SK-N-SH (cell line): ENCODE results near the gene ACTC1. TPM values are rescaled to one million over a fixed set of nuclear protein-coding genes. Genes with fewer than 3 reads are reported as not detected.

Experiments
- CTCF ChIA-PET: fragments of 300-600, 350-600 bp; formaldehyde crosslinking; extraction: SDS; loops from one replicate; lab custom pipeline; 2021; lab: Yijun Ruan, JAX
- POLR2A ChIA-PET: fragments of 350-600 bp; sonication (Branson Sonifier 250); formaldehyde crosslinking; extraction: SDS; loops from one replicate; lab custom pipeline; 2020; ENCODE audit warnings: antibody characterized with exemption, inconsistent platforms; lab: Yijun Ruan, JAX
- DNase-seq: peaks from one replicate; pipeline ENCODE4 v3.0.0; 2012
- H2AFZ ChIP-seq: fragments of 200-600 bp; sonication (generic); 2 replicates; pipeline ENCODE4 v1.8.1; 2016; ENCODE audit warnings: antibody characterized with exemption, mild to moderate bottlenecking, low read depth
- H3F3A ChIP-seq: fragments of 200-600 bp; sonication (generic); replicated peaks from 2 replicates; pipeline ENCODE3; 2016; ENCODE audit warnings: antibody characterized with exemption, mild to moderate bottlenecking; ENCODE audit not compliant: insufficient read depth
- H3K27ac ChIP-seq, 2 experiments: fragments of 200-500 bp in 1 of 2; fragments of 200-600 bp in 1 of 2; sonication (Bioruptor generic) in 1 of 2; sonication (generic), shearing (Covaris generic) in 1 of 2; 2 replicates each; pipeline versions ENCODE4 v1.5.1 to v1.6.1; 2014 to 2016; ENCODE audit warnings: low read depth in 2 of 2, inconsistent platforms in 1 of 2, low read length in 1 of 2, mild to moderate bottlenecking in 1 of 2, mixed read lengths in 1 of 2
- H3K27me3 ChIP-seq: fragments of 200-600 bp; sonication (generic), shearing (Covaris generic); 2 replicates; pipeline ENCODE4 v1.6.1; 2016; ENCODE audit warnings: mixed run types; ENCODE audit not compliant: insufficient read depth
- H3K36me3 ChIP-seq, 2 experiments: fragments of 200-500 bp in 1 of 2; fragments of 200-600 bp in 1 of 2; sonication (Bioruptor generic) in 1 of 2; sonication (generic) in 1 of 2; replicated peaks in 1 of 2; 2 replicates each; pipeline versions ENCODE3 to v1.5.1; 2014 to 2016; ENCODE audit warnings: low read length in 1 of 2, mild to moderate bottlenecking in 1 of 2; ENCODE audit not compliant: insufficient read depth in 2 of 2, control insufficient read depth in 1 of 2
- H3K4me1 ChIP-seq, 2 experiments: fragments of 200-500 bp in 1 of 2; fragments of 200-600 bp in 1 of 2; sonication (Bioruptor generic) in 1 of 2; sonication (generic), shearing (Covaris generic) in 1 of 2; 2 replicates each; pipeline versions ENCODE4 v1.5.1 to v1.6.1; 2014 to 2016; ENCODE audit warnings: low read depth in 1 of 2, low read length in 1 of 2, mixed run types in 1 of 2; ENCODE audit not compliant: insufficient read depth in 2 of 2, control insufficient read depth in 1 of 2
- H3K4me2 ChIP-seq: fragments of 200-600 bp; sonication (generic), shearing (Covaris generic); 2 replicates; pipeline ENCODE4 v1.6.1; 2017; ENCODE audit warnings: mixed run types
- H3K4me3 ChIP-seq, 2 experiments: fragments of 200-500 bp in 1 of 2; fragments of 200-600 bp in 1 of 2; sonication (Bioruptor generic) in 1 of 2; sonication (generic), shearing (Covaris generic) in 1 of 2; 2 replicates each; pipeline versions ENCODE4 v1.5.1 to v1.8.1; 2014 to 2016; ENCODE audit warnings: low read depth in 2 of 2, inconsistent platforms in 1 of 2, low read length in 1 of 2, mild to moderate bottlenecking in 1 of 2, mixed read lengths in 1 of 2, moderate library complexity in 1 of 2
- H3K79me2 ChIP-seq: fragments of 200-600 bp; sonication (generic); 2 replicates; pipeline ENCODE4 v1.8.1; 2017; ENCODE audit warnings: mild to moderate bottlenecking; ENCODE audit not compliant: insufficient read depth
- H3K9ac ChIP-seq: fragments of 200-600 bp; sonication (generic); 2 replicates; pipeline ENCODE4 v1.6.1; 2017; ENCODE audit warnings: mixed run types
- H3K9me2 ChIP-seq: fragments of 200-600 bp; sonication (generic); 2 replicates; pipeline ENCODE4 v1.6.1; 2017; ENCODE audit warnings: mixed run types
- H3K9me3 ChIP-seq: fragments of 200-600 bp; sonication (generic); 2 replicates; pipeline ENCODE4 v1.6.1; 2017; ENCODE audit warnings: mixed run types, mild to moderate bottlenecking, moderate library complexity
- H4K20me1 ChIP-seq: fragments of 200-600 bp; sonication (generic); 2 replicates; pipeline ENCODE4 v1.6.1; 2017; ENCODE audit warnings: mild to moderate bottlenecking, mixed run types; ENCODE audit not compliant: insufficient read depth
- EZH2phosphoT487 ChIP-seq: fragments of 200-600 bp; sonication (generic); IDR thresholded peaks from 2 replicates; pipeline ENCODE4 v1.6.1; 2017; ENCODE audit warnings: low read depth, mixed run types, mild to moderate bottlenecking, antibody characterized with exemption, moderate library complexity, borderline replicate concordance
- FOSL2 ChIP-seq: IDR thresholded peaks from 2 replicates; pipeline ENCODE4 v1.4.0; 2012; ENCODE audit warnings: low read depth, mild to moderate bottlenecking, moderate library complexity, borderline replicate concordance
- FOXJ3 ChIP-seq: sonication (generic); formaldehyde crosslinking; IDR thresholded peaks from 2 replicates; pipeline ENCODE4 v1.5.1; 2020; ENCODE audit warnings: mild to moderate bottlenecking, missing genetic modification reagents
- FOXM1 ChIP-seq: IDR thresholded peaks from 2 replicates; pipeline ENCODE4 v1.4.0; 2012; ENCODE audit warnings: low read depth, mild to moderate bottlenecking
- GABPA ChIP-seq: IDR thresholded peaks from 2 replicates; pipeline ENCODE4 v1.4.0; 2012; ENCODE audit warnings: low read depth, mild to moderate bottlenecking
- GATA2 ChIP-seq: sonication (generic); formaldehyde crosslinking; IDR thresholded peaks from 2 replicates; pipeline ENCODE4 v1.5.0; 2020; ENCODE audit warnings: mild to moderate bottlenecking, missing genetic modification reagents
- JUND ChIP-seq: IDR thresholded peaks from 2 replicates; pipeline ENCODE4 v1.4.0; 2012
- MAX ChIP-seq: IDR thresholded peaks from 2 replicates; pipeline ENCODE4 v1.4.0; 2012; ENCODE audit warnings: low read depth
- MEF2A ChIP-seq: IDR thresholded peaks from 2 replicates; pipeline ENCODE4 v1.4.0; 2012; ENCODE audit warnings: low read depth, borderline replicate concordance
- NFIC ChIP-seq: IDR thresholded peaks from 2 replicates; pipeline ENCODE4 v1.4.0; 2012; ENCODE audit warnings: borderline replicate concordance
- NRF1 ChIP-seq: IDR thresholded peaks from 2 replicates; pipeline ENCODE4 v1.6.1; 2012; ENCODE audit warnings: low read depth, mild to moderate bottlenecking, low read length
- POLR2AphosphoS5 ChIP-seq: IDR thresholded peaks from 2 replicates; pipeline ENCODE4 v1.6.1; 2012; ENCODE audit warnings: low read depth, low read length
- RCOR1 ChIP-seq: fragments of 150-350 bp; IDR thresholded peaks from 2 replicates; pipeline ENCODE4 v1.6.1; 2017; ENCODE audit warnings: antibody characterized with exemption, low read length
- REST ChIP-seq: IDR thresholded peaks from 2 replicates; pipeline ENCODE4 v1.6.1; 2012; ENCODE audit warnings: mild to moderate bottlenecking, low read depth, low read length, moderate library complexity
- RFX5 ChIP-seq: IDR thresholded peaks from 2 replicates; pipeline ENCODE4 v1.6.1; 2012; ENCODE audit warnings: mild to moderate bottlenecking, improper control_type of control experiment, low read length
- SMC3 ChIP-seq: IDR thresholded peaks from 2 replicates; pipeline ENCODE4 v1.6.1; 2012; ENCODE audit warnings: low read depth, low read length, improper control_type of control experiment
- TAF1 ChIP-seq: IDR thresholded peaks from 2 replicates; pipeline ENCODE4 v1.6.1; 2012; ENCODE audit warnings: low read depth, mild to moderate bottlenecking, low read length, moderate library complexity, borderline replicate concordance
- TCF12 ChIP-seq: IDR thresholded peaks from 2 replicates; pipeline ENCODE4 v1.4.0; 2012
- USF2 ChIP-seq: fragments of 150-350 bp; IDR thresholded peaks from 2 replicates; pipeline ENCODE4 v1.6.1; 2017; ENCODE audit warnings: antibody characterized with exemption, low read length, low read depth, borderline replicate concordance
- YY1 ChIP-seq: IDR thresholded peaks from 2 replicates; pipeline ENCODE4 v1.4.0; 2012; ENCODE audit warnings: low read depth, mild to moderate bottlenecking
- WGBS: methylation state at CpG from one replicate; pipeline ENCODE4 v1.1.6; 2017; ENCODE audit warnings: low lambda C conversion rate; 5-methylcytosine and 5-hydroxymethylcytosine counted together
- polyA plus RNA-seq, 3 experiments: library from polyadenylated mRNA; depleted of rRNA; stranded (reverse); fragments of >200 nt; gene quantifications; 2 replicates each; pipeline ENCODE4 v1.2.3, GENCODE V29; 2012
- TF ChIP-seq, protein P1 (sequence below): IDR thresholded peaks from 2 replicates; pipeline ENCODE4 v1.4.0; 2012; ENCODE audit warnings: low read depth, borderline replicate concordance
- TF ChIP-seq, protein P2 (sequence below): IDR thresholded peaks from 2 replicates; pipeline ENCODE4 v1.4.0; 2012; ENCODE audit warnings: low read depth, borderline replicate concordance

ACTC1 gene
- polyA plus RNA-seq, 1 of the 3 experiments (the other 2 are of a cell fraction), result not detected

DNA sequence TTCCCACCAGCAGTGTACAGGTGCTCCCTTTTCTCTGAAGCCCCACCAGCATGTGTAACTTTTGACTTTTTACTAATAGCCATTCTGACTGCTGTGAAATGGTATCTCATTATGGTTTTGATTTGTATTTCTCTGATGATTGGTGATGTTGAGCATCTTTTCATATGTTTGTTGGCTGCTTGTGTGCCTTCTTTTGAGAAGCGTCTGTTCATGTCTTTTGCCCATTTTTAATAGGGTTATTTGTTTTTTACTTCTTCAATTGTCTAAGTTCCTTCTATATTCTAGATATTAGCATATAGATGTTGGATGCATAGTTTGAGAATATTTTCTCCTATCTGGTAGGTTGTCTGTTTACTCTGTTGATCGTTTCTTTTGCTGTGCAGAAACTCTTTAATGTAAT is 14.6 kb downstream of the ACTC1 start:
- Histone ChIP-seq H4K20me1 (no peaks in the 10 kb centered on the region), H3K79me2 (no peaks in the 10 kb centered on the region), H3K4me3 (no peak overlapping the region), H3K9me2 (no peaks in the 10 kb centered on the region), H3K4me1 (no peaks in the 10 kb centered on the region), H3K9me3 (no peaks in the 10 kb centered on the region), H3K27ac (no peak overlapping the region), H3K4me2 (no peak overlapping the region), H2AFZ (no peak overlapping the region), H3K9ac (no peak overlapping the region), H3K27me3 (no peaks in the 10 kb centered on the region), H3F3A (no peaks in the 10 kb centered on the region), H3K36me3 (no peaks in the 10 kb centered on the region)
- no peak for DNase-seq
- ChIA-PET CTCF (no interaction called here), POLR2A (no interaction called here)
- TF ChIP-seq FOXM1 (no peak), NFIC (no peak), USF2 (no peak), MAX (no peak), EZH2phosphoT487 (no peak), GABPA (no peak), GATA2 (CRISPR knock-in tag) (no peak), SMC3 (no peak), RFX5 (no peak), FOSL2 (no peak)
- TF ChIP-seq, protein P1, sequence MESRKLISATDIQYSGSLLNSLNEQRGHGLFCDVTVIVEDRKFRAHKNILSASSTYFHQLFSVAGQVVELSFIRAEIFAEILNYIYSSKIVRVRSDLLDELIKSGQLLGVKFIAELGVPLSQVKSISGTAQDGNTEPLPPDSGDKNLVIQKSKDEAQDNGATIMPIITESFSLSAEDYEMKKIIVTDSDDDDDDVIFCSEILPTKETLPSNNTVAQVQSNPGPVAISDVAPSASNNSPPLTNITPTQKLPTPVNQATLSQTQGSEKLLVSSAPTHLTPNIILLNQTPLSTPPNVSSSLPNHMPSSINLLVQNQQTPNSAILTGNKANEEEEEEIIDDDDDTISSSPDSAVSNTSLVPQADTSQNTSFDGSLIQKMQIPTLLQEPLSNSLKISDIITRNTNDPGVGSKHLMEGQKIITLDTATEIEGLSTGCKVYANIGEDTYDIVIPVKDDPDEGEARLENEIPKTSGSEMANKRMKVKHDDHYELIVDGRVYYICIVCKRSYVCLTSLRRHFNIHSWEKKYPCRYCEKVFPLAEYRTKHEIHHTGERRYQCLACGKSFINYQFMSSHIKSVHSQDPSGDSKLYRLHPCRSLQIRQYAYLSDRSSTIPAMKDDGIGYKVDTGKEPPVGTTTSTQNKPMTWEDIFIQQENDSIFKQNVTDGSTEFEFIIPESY, result no peak
- TF ChIP-seq, protein P2, sequence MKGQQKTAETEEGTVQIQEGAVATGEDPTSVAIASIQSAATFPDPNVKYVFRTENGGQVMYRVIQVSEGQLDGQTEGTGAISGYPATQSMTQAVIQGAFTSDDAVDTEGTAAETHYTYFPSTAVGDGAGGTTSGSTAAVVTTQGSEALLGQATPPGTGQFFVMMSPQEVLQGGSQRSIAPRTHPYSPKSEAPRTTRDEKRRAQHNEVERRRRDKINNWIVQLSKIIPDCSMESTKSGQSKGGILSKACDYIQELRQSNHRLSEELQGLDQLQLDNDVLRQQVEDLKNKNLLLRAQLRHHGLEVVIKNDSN, result no peak
- WGBS, result 19% methylated on average over 2 of the region's 2 CpGs

DNA sequence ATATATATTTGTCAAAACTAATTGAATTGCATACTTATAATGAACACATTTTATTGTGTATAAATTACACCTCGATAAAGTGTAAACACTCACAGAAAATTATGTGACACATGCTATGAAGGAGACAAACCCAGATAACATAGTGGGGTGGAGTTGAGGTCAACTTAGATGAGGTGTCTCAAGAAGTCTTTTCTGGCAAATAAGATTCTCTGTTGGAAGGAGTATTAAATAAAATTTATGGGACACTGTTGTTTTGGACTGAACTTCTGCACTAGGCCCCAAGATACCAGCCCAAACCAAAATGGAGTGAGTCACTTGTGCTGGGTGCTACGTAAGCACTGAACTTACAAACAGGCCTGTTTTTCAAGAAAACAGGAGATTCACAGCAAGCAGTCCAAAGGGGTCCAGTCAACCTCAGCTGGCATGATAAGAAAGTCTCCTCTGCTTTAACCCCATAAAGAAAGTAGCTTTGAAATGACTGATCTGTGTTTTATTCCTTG is 18.7 kb downstream of the ACTC1 start:
- no peak for DNase-seq
- Histone ChIP-seq H3K4me1 (no peaks in the 10 kb centered on the region; a peak in 2 of 4 replicates), H2AFZ (no peak overlapping the region), H3K4me2 (no peak overlapping the region), H3K36me3 (no peaks in the 10 kb centered on the region), H3K9me2 (no peaks in the 10 kb centered on the region), H3K79me2 (no peaks in the 10 kb centered on the region), H3K27me3 (no peaks in the 10 kb centered on the region), H3F3A (no peaks in the 10 kb centered on the region), H3K9ac (no peak overlapping the region), H3K4me3 (no peak overlapping the region), H3K27ac (no peak overlapping the region), H3K9me3 (no peaks in the 10 kb centered on the region), H4K20me1 (no peaks in the 10 kb centered on the region)
- WGBS, result 52% methylated on average over 2 of the region's 2 CpGs
- ChIA-PET CTCF (interaction anchor here (1.0 kb wide), 1 partner anchor 68 kb away, joined by 3 read pairs; no protein-coding TSS in a partner anchor), POLR2A (no interaction called here)
- TF ChIP-seq RCOR1 (no peak), NRF1 (no peak), JUND (no peak), MAX (no peak), TAF1 (no peak), MEF2A (no peak), TCF12 (no peak), YY1 (no peak), FOXM1 (no peak), SMC3 (no peak), FOXJ3 (no peak), REST (no peak), POLR2AphosphoS5 (no peak)
